ENCODE data around the gene IGSF23. TPM values are rescaled to one million over a fixed set of nuclear protein-coding genes. Genes with fewer than 3 reads are reported as not detected.

IGSF23 gene
- total and polyA plus RNA-seq, 9 donors: 0.57 TPM; not detected in 8

DNA sequence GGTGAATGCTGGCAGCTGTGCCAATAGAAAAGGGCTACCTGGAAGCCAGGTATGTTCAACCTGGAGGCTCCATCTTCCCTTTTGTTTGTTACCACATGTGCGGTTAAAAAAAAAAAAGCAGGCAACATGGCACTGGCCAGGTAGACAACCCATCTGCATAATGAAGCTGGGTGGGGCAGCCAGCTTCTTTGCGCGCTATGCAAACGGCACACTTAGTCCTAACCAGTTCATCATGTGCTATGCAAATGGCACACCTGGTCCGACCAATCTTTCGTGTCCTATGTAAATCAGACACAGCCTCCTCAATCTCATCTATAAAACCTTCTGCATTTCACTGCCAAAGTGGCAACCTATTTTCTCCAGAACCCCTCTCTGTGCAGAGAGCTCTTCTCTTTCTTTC lies 11.3 kb upstream of the IGSF23 start:
- WGBS, 3 donors: 78 to 86% (median 79%) methylated on average over 6 of the region's 6 CpGs
- H3K4me1 ChIP-seq (ENCODE audit: insufficient read depth): peaks cover 4% of the 10 kb centered on the region
- TF ChIP-seq POLR2A (IDR thresholded peaks at IDR 0.05) (no peak), EP300 (IDR thresholded peaks at IDR 0.05) (no peak), CTCF (IDR thresholded peaks at IDR 0.05) (no peak)
- no peak for DNase-seq
- no peak overlapping the region for H3K4me3 ChIP-seq
- H3K27me3 ChIP-seq: no peaks in the 10 kb centered on the region
- H3K9me3 ChIP-seq: no peaks in the 10 kb centered on the region
- intact Hi-C loops (cut with DNase I): no loop called here
- H3K36me3 ChIP-seq: no peaks in the 10 kb centered on the region
- H3K27ac ChIP-seq: no peak overlapping the region

DNA sequence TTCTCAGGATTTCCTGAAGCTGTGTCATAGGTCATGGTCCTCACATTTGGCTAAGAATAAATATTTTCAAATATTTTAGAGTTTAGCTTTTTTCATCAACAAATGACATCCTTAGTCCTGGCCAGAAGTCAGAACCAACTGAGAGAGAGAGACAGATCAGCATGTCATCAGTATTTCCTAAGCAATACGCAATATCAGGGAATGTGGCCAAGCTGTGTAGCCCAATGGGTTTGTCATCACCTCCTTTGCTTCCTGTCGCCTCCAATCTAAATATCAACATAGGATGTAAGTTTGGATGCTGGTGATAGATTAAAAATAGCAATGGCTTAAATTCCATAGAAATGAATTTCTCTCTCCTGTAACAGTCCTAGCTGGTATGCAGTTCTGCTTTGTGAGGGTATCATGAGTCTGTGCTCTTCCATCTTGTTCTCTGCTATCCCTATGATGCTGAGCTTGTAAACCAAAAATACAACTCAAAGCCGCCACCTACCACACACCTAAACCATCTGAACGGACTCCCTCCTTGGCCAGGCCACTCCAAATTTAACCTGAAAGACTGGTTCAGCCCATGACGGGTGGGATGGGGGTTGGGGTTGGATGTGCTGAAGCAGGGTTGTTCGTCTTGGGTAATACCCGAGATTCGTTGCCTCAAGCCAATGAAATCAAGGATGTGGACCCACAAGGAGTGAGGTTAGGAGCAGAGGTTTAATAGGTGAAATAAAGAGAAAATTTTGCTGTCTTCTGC lies 10.0 kb upstream of the IGSF23 start:
- intact Hi-C loops (cut with DNase I): no loop called here
- TF ChIP-seq CTCF (IDR thresholded peaks at IDR 0.05) (no peak), POLR2A (IDR thresholded peaks at IDR 0.05) (no peak), EP300 (IDR thresholded peaks at IDR 0.05) (no peak)
- peaks cover 4% of the 10 kb centered on the region for H3K4me1 ChIP-seq (ENCODE audit: insufficient read depth)
- no peak overlapping the region for H3K27ac ChIP-seq
- H3K4me3 ChIP-seq: no peak overlapping the region
- no peak for DNase-seq
- no peaks in the 10 kb centered on the region for H3K9me3 ChIP-seq
- H3K27me3 ChIP-seq: no peaks in the 10 kb centered on the region
- no peaks in the 10 kb centered on the region for H3K36me3 ChIP-seq
- WGBS, 3 donors: 63 to 71% (median 69%) methylated on average over 8 of the region's 8 CpGs

- no peaks in the 10 kb centered on the region for H3K9me3 ChIP-seq
- H3K4me1 ChIP-seq (ENCODE audit: insufficient read depth): peaks cover 4% of the 10 kb centered on the region
- H3K27ac ChIP-seq: no peak overlapping the region
- intact Hi-C loops (cut with DNase I): no loop called here
- TF ChIP-seq CTCF (IDR thresholded peaks at IDR 0.05) (no peak), POLR2A (IDR thresholded peaks at IDR 0.05) (no peak), EP300 (IDR thresholded peaks at IDR 0.05) (no peak)
- WGBS, 3 donors: 38 to 61% (median 53%) methylated on average over 6 of the region's 6 CpGs
- no peak for DNase-seq
- no peak overlapping the region for H3K4me3 ChIP-seq
- no peaks in the 10 kb centered on the region for H3K27me3 ChIP-seq
- no peaks in the 10 kb centered on the region for H3K36me3 ChIP-seq
These were observed 9.1 kb upstream of the IGSF23 start for GRCh38 chr19:44604241-44604640.

DNA sequence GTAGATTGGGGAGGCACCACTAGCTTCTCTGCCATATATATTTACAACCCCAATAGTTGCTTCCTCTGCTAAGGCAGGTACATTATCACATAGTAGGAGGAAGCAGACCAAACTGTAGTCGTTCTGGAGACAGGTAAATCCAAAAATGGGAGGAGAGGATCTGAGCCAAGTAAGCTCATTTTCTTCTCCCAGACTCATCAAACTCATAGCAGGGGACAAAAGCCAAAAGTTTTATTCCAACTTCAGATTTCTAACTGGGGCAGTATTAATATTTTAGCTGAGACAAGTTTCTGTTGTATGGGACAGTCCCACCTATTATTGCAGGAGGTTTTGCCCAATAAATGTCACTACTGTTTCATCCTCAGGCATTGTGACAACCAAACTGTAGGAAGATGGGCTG lies 7.8 kb upstream of the IGSF23 start:
- no peaks in the 10 kb centered on the region for H3K9me3 ChIP-seq
- no peak for DNase-seq
- intact Hi-C loops (cut with DNase I): no loop called here
- H3K27me3 ChIP-seq: no peaks in the 10 kb centered on the region
- no peak overlapping the region for H3K27ac ChIP-seq
- no peak for TF ChIP-seq POLR2A (IDR thresholded peaks at IDR 0.05)
- H3K36me3 ChIP-seq: no peaks in the 10 kb centered on the region
- H3K4me3 ChIP-seq: no peak overlapping the region
- H3K4me1 ChIP-seq (ENCODE audit: insufficient read depth): peaks cover 4% of the 10 kb centered on the region
- WGBS, 3 donors: 36 to 72% (median 43%) methylated on average over 1 of the region's 1 CpG

DNA sequence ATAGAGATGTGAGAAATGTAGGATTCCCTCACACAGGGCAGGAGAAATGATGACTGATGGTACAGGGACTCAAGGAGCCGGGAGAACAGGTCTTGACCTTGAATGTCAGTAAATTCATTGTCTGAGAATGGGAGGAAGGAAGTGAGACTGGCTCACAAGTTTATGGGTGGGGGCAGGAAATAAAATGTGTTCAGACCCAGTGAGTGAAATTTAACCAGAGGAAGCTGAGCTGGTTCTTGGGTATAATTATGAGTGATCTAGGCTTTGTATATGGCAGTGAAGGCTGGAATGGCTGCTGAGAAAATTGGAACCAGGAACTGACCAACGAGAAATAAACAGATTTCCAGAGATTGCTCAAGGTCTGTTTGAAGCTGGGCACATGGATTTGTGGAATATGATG lies 6.3 kb upstream of the IGSF23 start:
- H3K4me3 ChIP-seq: no peak overlapping the region
- intact Hi-C loops (cut with DNase I): no loop called here
- TF ChIP-seq EP300 (IDR thresholded peaks at IDR 0.05) (no peak), POLR2A (IDR thresholded peaks at IDR 0.05) (no peak), CTCF (IDR thresholded peaks at IDR 0.05) (no peak)
- no peaks in the 10 kb centered on the region for H3K9me3 ChIP-seq
- peaks cover 4% of the 10 kb centered on the region for H3K4me1 ChIP-seq (ENCODE audit: insufficient read depth)
- no peaks in the 10 kb centered on the region for H3K36me3 ChIP-seq
- WGBS, 3 donors: 29 to 47% (median 40%) methylated on average over 2 of the region's 2 CpGs
- no peak overlapping the region for H3K27ac ChIP-seq
- DNase-seq: no peak
- H3K27me3 ChIP-seq: no peaks in the 10 kb centered on the region

Data from ovary (tissue), 9 donors.